Measurements from ENCODE around the gene SEMA5B.

Gene SEMA5B

GRCh38 chr3:123025642-123026521 lies 1.7 kb downstream of the SEMA5B start:
- no peak for DNase-seq

DNA sequence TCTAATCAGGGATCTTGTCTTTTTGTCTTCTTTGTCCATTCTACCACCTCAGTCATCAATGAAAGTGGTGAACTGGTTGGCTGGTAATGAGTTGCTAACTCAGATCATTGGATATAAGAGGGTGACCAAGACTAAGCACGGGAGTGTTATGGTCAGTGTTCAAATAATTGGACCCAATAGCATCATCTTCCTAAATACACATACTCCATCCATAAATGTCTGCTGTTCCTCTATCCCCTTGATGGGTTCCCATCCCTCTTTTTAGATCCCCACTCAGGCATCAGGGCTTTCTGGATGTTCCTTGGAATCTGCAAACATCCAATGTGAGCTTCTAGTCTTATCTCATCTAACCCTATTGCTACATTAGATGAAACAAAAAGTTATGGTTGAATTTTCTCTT lies 3.5 kb downstream of the SEMA5B start:
- no peak for DNase-seq

- no peak for DNase-seq
Observed at GRCh38 chr3:123021996-123022510, 5.5 kb downstream of the SEMA5B start.

DNA sequence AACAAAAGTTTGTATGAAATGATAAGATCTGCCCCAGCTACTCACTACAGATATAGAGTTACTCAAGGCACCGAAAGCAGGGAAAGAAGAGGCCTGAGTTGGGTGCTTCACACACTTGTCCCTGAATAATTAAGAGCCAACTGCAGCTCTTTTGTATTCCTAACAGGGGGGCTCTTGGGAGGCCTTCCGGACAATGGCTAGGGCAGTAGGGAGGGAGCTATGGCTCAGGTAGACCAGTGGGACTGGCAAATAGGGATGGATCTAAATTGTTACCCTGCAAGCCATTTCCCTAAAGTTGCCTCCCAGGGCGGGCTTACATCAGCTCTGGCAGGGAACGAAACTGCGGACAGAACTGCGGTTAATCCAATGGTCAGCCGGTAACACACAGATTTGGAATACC lies 6.2 kb downstream of the SEMA5B start:
- no peak for DNase-seq

DNA sequence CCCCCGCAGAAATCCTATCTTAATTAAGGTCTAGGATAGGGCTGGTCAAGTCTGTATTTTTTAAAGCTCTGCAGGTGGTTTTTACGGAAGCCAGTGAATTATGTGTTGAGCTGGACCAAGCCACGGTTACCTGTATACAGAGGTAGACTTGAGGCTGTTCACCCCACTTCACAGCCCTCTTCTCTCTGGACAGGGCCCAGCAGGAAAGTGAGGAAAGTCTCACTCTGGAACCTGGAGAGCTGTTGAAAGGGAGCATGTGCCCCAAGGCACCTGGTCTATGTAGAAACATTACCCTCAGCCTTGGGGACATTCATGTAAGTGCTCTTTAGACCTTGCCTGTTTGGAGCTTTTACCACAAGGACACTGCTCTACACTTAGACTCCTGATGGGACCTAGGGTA lies 6.9 kb downstream of the SEMA5B start:
- DNase-seq = no peak

GRCh38 chr3:123019591-123019990 lies 8.0 kb downstream of the SEMA5B start:
- DNase-seq = no peak

- no peak for DNase-seq
Observed at GRCh38 chr3:123019161-123019560, 8.4 kb downstream of the SEMA5B start.

GRCh38 chr3:123018683-123019082 lies 8.9 kb downstream of the SEMA5B start:
- no peak for DNase-seq

DNA sequence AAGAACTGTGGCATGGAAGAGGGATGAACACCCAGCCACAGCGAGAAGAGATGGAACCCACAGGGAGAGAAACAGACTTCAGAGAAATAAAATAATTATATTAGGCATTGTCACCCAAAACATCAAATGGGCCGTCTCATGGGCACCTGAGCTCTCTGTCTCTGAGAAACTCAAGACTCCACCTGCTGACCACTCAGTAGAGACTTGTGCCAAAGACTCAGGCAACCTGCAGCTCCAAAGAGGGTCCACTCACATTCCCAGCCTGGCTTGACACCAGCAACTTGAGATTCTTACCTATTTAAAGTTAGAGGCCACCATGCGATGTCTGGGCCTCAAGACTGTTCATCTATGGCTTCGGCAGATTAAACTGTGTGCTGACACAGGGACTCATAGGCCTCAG lies 12.0 kb downstream of the SEMA5B start:
- no peak for DNase-seq

- no peak for DNase-seq
Observed at GRCh38 chr3:123013876-123014275, 13.7 kb downstream of the SEMA5B start.

- DNase-seq = no peak
Observed at GRCh38 chr3:123012652-123013051, 14.9 kb downstream of the SEMA5B start.

DNA sequence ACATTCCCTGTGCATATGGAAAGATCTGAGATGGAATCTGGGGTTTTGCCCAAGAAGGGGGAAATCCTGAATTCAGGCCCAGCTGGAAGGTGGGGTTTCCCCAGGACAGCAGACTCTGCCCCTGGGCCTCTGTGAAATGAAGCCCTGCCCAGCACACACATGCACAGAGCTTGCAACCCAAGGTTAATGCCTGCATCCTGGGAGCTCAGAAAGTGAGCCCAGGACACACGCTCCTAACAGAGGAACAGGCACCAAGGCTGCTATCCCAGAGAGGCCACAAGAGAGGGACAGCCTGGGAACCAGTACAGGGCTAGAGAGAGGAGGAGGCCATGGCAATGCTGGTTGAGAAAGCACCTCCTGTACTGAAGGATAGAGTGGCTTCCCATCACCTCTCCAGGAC lies 16.1 kb downstream of the SEMA5B start:
- no peak for DNase-seq

GRCh38 chr3:123008840-123009239 lies 18.7 kb downstream of the SEMA5B start:
- DNase-seq = no peak

- no peak for DNase-seq
Observed at GRCh38 chr3:123006609-123007008, 21.0 kb downstream of the SEMA5B start.

GRCh38 chr3:123005291-123005690 lies 22.3 kb downstream of the SEMA5B start:
- DNase-seq = no peak

GRCh38 chr3:123004201-123004918 lies 23.2 kb downstream of the SEMA5B start:
- no peak for DNase-seq

- DNase-seq = no peak
Observed at GRCh38 chr3:123002749-123003497, 24.6 kb downstream of the SEMA5B start.

DNA sequence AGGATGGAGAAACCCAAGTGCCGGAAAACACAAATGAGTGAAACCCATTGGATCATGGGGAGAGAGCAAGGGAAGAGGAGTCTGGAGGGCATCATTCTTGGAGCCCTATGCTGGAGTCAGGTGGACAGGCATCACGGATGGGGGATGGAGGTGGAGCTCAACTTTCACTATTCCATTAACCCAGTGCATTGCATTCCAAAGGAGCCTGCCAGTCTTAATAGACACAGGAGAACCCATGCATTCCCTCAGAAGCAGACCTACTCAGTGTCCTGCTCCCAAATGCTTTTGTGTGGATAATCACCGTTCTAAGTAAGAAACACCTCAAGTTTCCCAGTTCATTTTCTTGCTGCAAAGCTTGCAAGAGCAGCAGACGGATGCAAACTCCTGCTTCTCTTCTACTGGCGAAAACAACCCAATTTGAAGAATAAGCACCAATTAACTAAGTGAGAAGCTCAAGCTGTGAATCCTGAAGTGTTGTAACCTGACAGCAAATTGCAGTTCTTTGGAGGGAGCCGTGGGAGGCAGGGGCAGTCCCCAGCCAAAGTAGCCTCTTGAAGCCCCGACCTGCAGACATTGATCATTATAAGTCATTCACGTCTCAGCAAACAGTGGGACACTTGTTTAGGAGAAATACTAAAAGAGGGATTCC lies 25.3 kb downstream of the SEMA5B start:
- no peak for DNase-seq

GRCh38 chr3:122998856-122999255 lies 28.7 kb downstream of the SEMA5B start:
- DNase-seq = no peak

GRCh38 chr3:122998206-122998605 lies 29.4 kb downstream of the SEMA5B start:
- no peak for DNase-seq

DNA sequence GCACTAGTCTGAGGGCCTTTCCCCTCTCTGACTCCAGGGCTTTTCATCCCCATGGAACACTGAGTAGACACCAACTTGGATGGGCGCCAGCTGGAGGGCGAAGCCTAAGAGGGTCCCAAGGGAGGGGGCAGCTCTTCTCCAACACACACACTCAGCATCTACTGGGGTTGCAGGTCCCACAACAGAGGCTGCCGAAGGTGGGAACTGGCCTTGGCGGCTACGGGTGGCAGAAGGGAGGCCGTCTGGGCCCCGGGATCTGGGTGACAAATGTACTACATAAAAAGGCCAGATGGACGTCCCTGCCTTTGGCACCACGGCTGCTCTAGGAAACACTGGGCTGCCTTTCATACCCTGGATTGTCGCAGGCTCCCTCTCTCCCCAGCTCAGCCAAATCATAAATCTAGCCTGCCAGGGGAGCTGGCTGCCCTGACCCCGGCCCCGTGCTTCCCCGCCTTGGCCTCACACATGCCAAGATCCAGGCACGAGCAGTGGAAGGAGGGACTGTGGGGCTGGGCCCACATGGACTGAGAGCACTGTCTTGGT lies 31.5 kb downstream of the SEMA5B start:
- DNase-seq = no peak

DNA sequence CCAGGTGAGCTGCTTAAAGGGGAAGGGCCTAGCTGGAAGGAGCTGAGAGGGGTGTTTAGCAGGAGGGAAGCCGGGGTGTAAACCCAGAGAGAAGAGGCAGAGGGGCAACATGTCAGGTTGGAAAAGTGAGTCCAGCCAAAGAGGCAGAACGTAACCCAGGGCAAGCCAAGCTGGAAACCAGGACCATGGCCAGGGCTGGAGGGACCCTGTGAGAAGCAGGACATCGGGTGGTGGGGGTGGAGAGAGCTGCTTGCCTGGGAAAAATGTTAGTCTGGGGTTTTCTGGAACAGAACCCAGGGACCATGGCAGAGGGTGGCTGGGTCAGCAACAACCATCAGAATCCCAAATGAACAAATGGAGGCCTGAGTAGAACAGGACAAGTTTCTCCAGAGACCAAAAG lies 32.6 kb downstream of the SEMA5B start:
- DNase-seq = no peak
